NCI-H345 (cell line): ENCODE results near the gene ZNF655.
"Not testable (repeated sequence)": the region's sequence is repeated elsewhere in the genome, so short reads cannot be mapped to it uniquely, and the experiment has no call there.

Experiments
- DNase-seq: peaks from one replicate; lab custom pipeline; 2025; lab: John Stamatoyannopoulos, UW

ZNF655 gene

DNA sequence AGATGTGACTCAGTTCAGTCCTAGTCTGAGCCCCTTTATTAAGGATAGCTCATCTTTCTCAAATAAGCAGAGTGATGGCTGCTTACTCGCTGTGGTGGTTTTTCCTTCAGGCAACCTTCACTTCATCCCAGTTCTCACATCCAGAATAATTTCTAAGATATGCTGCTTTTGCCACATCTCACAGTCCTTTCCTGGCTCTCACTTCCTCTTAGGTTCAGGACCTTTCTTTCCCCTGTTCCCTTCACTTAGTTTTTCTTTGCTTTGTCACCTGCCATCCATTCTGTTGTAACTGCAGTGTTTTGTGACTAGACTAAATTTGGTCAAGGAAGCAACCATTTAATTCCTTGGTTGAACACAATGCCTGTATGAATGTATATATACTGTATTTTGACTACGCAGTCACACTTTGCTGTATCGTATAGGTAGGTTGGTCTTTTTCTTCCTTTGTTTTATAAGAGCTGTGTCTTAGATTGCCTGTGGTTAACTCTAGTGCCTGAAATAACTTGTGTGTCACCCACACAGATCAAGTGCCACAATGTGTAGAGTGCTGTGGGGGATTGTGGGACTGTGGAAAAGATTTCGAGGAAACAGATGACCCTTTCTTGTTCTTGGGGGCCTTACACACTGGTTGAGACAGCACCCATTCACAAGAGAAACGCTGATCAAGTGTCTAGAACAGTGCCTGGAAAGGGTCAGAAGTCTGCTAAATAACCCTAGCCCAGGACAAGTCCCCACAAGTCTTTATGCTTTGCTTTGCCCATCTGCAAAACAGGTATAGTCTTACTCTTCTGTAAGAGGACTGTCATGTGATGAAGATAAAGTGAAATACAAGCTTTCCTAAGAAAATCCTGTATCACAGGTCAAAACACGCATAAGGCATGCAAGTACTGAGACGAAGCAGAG is 2.6 kb downstream of the ZNF655 start:
- DNase-seq: no peak

DNA sequence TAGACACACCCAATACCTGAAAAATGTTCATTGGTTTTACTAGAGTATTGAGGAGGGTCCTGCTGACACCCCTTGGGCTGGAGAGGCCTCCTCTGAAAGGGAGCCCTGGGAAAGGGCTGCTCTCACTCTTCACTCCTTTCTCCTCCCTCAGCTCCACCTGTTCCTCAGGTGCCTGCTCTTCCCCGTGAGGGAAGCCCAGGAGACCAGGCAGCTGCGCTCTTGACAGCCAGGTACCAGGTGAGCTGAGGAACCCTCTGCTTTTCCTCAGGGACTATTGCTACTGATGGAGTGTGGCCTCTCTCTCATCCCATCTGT is 3.3 kb downstream of the ZNF655 start:
- no peak for DNase-seq

GRCh38 chr7:99562114-99562784 is 3.8 kb downstream of the ZNF655 start:
- no peak for DNase-seq

- DNase-seq: no peak
Measured at GRCh38 chr7:99562832-99563231, 4.4 kb downstream of the ZNF655 start.

DNA sequence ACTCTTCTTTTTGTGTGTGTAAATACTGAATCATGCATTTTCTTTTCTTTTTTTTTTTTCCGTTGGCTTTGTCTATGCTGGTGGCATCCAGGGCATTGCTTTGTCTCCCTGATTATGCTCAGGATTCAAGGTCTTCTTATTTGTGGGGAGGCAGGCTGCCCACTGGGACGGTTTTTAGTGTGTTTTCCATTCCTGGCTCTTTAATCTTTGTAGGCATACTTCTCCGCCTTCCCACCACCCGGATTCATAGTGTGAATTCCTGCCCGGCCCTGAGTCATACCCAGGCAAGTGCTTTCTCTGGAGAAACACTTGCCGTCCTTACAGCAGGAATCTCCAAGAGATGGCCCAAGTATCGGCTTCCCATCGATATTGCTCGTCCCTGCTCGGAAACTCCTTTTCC is 5.2 kb downstream of the ZNF655 start:
- DNase-seq: no peak

GRCh38 chr7:99568770-99569169 is 10.3 kb downstream of the ZNF655 start:
- not testable (repeated sequence) for DNase-seq

DNA sequence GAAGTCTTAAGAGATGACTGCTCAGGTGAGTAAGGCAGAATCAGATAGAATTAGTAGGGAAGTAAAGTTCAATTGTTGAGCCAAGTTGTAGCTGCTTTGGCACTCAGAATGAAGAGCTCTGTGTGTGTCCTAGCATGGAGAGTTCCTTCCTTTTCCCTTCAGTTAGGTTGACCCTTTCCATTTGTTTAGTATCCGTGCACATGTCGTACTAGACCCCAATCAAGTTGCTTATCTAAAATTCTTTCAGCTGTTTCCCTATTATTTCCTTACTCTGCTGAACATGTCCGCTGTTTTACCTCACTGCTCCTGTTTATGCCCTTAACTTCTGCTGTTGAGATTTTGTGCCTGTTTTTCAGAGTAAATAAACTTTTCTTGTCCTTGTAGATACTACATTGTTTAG is 13.3 kb downstream of the ZNF655 start:
- DNase-seq: no peak

DNA sequence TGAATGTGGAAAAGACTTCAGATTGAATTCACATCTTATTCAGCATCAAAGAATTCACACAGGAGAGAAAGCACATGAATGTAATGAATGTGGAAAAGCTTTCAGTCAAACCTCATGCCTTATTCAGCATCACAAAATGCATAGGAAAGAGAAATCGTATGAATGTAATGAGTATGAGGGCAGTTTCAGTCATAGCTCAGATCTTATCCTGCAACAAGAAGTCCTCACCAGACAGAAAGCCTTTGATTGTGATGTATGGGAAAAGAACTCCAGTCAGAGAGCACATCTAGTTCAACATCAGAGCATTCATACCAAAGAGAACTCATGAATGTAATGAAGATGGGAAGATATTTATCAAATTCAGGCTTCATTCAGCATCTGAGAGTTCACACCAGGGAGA is 14.8 kb downstream of the ZNF655 start:
- DNase-seq: no peak

- no peak for DNase-seq
Measured at GRCh38 chr7:99576251-99576650, 17.8 kb downstream of the ZNF655 start.

DNA sequence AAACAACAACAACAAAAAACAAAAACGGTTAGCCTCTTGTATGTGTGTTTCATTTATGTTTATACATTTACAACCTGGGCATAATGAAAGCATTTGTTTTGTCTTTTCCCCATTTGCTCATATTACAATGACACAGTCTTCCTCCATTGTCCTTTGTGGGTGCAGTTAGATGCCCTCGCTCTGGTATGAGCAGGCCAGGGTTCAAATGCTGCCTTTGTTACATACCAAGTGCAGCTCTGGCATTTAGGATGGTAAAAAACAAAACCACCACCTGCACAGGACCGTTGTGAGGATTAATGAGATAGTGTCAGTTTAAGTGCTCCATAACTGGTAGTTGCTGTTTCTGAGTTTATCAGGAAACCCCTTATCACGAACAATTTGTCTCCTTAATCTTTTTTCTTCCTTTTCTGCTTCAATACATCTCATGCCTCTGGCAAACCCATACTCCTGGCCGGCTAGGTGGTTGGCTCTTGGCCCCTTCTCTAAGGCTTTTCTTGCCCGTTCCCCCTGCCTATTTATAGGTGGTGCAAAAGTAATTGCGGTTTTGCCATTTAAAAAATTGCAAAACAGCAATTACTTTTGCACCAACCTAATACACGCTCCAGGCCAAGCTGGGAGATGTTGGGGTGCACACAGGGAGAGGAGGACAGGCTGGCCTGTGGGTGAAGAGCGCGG is 21.0 kb downstream of the ZNF655 start:
- DNase-seq: no peak

DNA sequence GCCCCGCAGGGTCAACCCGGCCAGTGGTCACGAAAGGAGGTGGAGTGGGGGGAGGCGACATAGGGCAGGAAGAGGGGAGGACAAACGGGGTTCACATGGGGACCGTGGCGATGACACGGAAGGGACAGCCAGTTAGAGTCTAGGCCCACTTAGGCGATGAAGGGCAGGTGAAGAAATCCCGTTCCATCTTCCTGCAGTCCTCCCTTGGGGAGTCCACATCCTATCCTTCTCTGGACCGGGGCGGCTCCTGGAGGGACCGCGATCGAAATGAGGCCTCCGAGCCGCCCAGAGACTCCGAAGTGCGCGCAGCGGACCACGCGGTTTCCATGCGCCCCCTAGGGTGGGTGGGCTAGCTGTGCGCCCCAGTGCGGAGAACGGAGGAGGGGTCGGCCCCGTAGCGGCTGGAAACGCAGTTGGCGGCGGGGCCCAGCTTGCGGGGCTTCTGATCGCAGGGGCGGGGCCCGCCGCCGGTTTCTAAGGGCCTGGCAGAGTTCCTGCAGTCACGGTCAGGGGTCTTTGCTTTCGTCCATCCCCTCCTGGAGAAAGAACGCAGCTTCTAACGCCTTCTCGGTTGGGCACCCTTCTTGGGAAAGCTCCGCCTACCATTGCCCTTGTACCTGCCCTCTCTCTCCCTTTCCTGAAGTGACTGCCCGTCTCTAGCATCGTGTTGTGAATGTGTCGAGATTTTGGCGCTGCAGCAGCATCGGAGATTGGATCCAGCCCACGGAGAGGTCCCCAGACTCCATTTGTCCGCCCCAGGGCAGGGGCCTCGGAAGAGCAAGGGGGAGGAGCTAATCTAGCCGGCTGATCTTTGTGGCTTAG is 21.7 kb downstream of the ZNF655 start:
- peak; percentile 58 for DNase-seq

- DNase-seq: not testable (repeated sequence)
Measured at GRCh38 chr7:99580778-99581332, 22.4 kb downstream of the ZNF655 start.

GRCh38 chr7:99588868-99589267 is 30.4 kb downstream of the ZNF655 start:
- DNase-seq: no peak

GRCh38 chr7:99594948-99595745 is 36.7 kb downstream of the ZNF655 start:
- DNase-seq: no peak

DNA sequence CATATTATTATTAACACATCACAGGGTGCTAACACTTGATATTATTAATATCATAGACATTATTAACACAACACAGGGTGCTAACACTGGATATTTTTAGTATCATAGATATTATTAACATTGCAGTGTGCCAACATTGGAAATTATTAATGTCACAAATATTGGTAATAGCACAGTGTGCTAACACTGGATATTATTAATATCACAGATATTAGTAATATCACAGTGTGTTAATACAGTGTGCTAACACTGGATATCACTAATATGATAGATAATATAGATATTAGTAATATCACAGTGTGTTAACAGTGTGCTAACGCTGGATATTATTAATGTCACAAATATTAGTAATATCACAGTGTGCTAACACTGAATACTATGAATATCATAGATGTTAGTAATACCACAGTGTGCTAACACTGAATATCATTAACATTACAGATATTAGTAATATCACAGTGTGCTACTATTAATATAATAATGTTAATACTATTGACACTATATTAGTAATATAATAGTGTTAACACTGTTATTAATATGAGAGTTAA is 38.0 kb downstream of the ZNF655 start:
- no peak for DNase-seq

DNA sequence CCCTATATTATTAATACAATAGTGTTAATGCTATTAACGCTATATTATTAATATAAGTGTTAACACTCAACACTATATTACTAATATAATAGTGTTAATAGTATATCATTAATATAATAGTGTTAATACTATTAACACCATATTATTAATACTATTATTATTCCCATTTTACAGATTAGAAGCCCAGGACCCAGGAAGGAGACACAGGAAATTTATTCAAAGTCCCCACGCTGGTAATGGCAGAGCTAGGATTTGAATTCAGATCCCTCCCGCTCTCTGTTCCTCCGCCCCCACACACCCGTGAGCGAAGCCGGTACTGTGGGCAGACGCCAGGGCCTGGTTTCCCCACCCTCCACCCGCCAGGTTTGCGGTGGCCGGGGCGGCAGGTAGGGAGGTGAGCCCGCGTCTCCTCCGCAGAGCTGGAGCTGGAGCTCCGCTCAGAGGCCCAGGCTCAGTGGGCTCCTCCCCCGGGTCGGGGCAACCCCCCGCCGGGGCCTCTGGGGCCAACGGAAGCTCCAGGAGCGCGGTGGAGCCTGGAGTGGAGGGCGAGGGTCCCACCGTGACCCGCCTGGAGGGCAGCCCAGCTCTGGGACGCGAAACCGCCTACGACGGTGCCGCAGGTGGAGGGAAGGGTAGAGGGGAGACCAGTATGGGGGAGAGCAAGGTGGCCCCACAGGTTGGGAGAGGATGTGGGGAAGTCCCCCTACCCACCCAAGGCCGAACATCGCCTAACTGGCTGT is 39.5 kb downstream of the ZNF655 start, which contains the start of gene TMEM225B:
TMEM225B (plus strand) TSS at position 506 of the 740 bp plus-strand sequence. CDS start 6,122 bp downstream, outside the sequence.
- no peak for DNase-seq

DNA sequence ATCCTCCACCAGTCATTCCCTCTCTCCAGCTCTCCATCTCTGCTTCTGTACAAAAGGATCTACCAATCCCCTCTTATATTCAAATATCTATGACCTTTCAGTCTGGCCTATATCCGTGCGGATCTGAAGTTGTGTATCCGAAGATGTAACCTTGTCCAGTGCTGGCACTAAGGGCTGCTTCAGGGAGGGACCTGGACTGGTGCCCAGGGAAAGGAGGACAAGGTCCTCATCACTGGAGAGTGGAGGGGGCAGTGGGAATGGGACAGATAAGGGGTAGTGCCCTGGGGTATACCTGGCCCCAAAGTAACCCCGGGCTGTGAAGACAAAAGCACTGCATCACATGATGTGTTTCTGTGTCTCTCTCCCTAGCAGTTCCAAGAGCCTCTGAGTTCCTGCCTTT is 41.4 kb downstream of the ZNF655 start:
- no peak for DNase-seq

DNA sequence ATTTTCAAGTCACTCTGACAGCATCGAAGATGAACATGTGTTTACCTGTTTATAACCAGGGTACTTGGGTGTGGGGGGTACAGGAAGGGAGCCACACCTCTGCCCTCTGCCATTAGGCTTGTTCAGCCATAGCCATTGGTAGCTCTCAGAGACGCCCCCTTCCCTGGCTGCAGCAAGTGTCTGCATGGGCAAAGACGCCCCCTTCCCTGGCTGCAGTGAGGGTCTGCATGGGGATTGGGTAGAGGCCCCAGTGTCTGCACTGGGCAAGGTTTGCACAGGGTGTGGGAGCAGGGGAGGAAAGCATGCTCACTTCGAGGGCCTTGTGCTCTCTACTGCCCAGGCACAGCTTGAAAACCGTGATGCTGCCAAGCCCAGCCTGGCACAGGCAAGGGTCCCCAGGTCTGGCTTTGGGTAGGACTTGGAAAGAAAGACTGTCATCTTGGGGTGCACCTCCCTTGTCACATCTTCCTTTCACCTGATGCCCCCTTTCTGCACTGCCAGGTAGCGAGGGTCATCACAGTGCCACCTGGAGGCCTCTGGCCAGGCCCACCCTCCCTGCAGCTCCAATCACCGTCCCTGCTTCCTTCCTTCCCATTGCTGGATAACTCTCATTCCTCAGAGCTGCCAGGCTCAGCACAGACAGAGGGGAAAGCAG is 43.3 kb downstream of the ZNF655 start:
- DNase-seq: no peak

GRCh38 chr7:99605527-99605926 is 47.1 kb downstream of the ZNF655 start:
- DNase-seq: no peak
